Endothelial cell of umbilical vein (primary cell): ENCODE results near the gene CAPNS1. TPM values are rescaled to one million over a fixed set of nuclear protein-coding genes. Genes with fewer than 3 reads are reported as not detected.

Experiments used
- BruUV-seq: library from RNA; stranded (reverse); fragments of 400-500 nt; replicated peaks from 2 replicates; lab custom pipeline; 2021; lab: Mats Ljungman, UMichigan
- CTCF ChIA-PET: fragments of 300-600, 350-600 bp; sonication (Branson Sonifier 250); formaldehyde crosslinking; loops from one replicate; lab custom pipeline; 2021; ENCODE audit warnings: antibody characterized with exemption, inconsistent platforms; lab: Charles Lee
- POLR2A ChIA-PET: fragments of 300-600, 350-600 bp; sonication (Branson Sonifier 250); formaldehyde crosslinking; loops from one replicate; lab custom pipeline; 2021; ENCODE audit warnings: antibody characterized with exemption, inconsistent platforms; lab: Charles Lee
- DNase-seq: peaks from one replicate; pipeline ENCODE4 v3.0.0-alpha.2; 2011; ENCODE audit warnings: low read depth, low spot score
- FAIRE-seq: peaks from 2 replicates; lab custom pipeline; 2011; peaks lifted over from hg19 to GRCh38; lab: Jason Lieb, UNC
- H2AFZ ChIP-seq: 2 replicates; pipeline ENCODE4 v1.6.0; 2012; ENCODE audit warnings: low read depth, low read length, control low read depth, inconsistent platforms
- H3K27ac ChIP-seq: 2 replicates; pipeline ENCODE4 v1.5.1; 2011; ENCODE audit warnings: low read depth, mild to moderate bottlenecking, control low read depth, low read length, moderate library complexity; ENCODE audit not compliant: insufficient read depth
- H3K27me3 ChIP-seq, 2 experiments: 2 replicates each; pipeline versions ENCODE4 v1.6.0 to v1.6.1; 2011; ENCODE audit warnings: low read length in 2 of 2, mixed read lengths in 1 of 2; ENCODE audit not compliant: control insufficient read depth in 2 of 2, insufficient read depth in 2 of 2
- H3K36me3 ChIP-seq, 2 experiments: 2 replicates in 1 of 2; 3 replicates in 1 of 2; pipeline ENCODE4 v1.5.1; 2011; ENCODE audit warnings: low read length in 2 of 2, mild to moderate bottlenecking in 1 of 2, moderate library complexity in 1 of 2; ENCODE audit not compliant: control insufficient read depth in 2 of 2, insufficient read depth in 2 of 2; ENCODE audit errors: extremely low read depth in 1 of 2
- H3K4me1 ChIP-seq: 3 replicates; pipeline ENCODE4 v1.5.1; 2011; ENCODE audit warnings: mild to moderate bottlenecking, low read length; ENCODE audit not compliant: control insufficient read depth, insufficient read depth; ENCODE audit errors: extremely low read depth
- H3K4me2 ChIP-seq: 2 replicates; pipeline ENCODE4 v1.6.1; 2011; ENCODE audit warnings: low read length, control low read depth, mixed read lengths; ENCODE audit not compliant: insufficient read depth
- H3K4me3 ChIP-seq, 3 experiments: fragments of 200-600 bp in 1 of 3; sonication (generic), shearing (Covaris generic) in 1 of 3; replicated peaks in 1 of 3; 2 replicates each; pipeline ENCODE4 v1.5.1; 2011 to 2016; ENCODE audit warnings: control low read depth in 3 of 3, low read length in 3 of 3, mild to moderate bottlenecking in 2 of 3, inconsistent platforms in 1 of 3, low read depth in 1 of 3, moderate library complexity in 1 of 3; ENCODE audit not compliant: insufficient read depth in 1 of 3
- H3K79me2 ChIP-seq: 2 replicates; pipeline ENCODE4 v1.6.0; 2012; ENCODE audit warnings: low read length, inconsistent platforms; ENCODE audit not compliant: control insufficient read depth, insufficient read depth
- H3K9ac ChIP-seq: replicated peaks from 2 replicates; pipeline ENCODE3; 2011; ENCODE audit warnings: low read length, control low read depth; ENCODE audit not compliant: insufficient read depth; ENCODE audit errors: extremely low read depth
- H3K9me1 ChIP-seq: replicated peaks from 3 replicates; pipeline ENCODE4 v1.6.0; 2011; ENCODE audit warnings: mild to moderate bottlenecking, low read length; ENCODE audit not compliant: control insufficient read depth, insufficient read depth; ENCODE audit errors: extremely low read depth
- H3K9me3 ChIP-seq: replicated peaks from 2 replicates; pipeline ENCODE4 v1.5.1; 2012; ENCODE audit warnings: low read length, inconsistent platforms; ENCODE audit not compliant: control insufficient read depth, insufficient read depth
- H4K20me1 ChIP-seq: replicated peaks from 2 replicates; pipeline ENCODE3; 2011; ENCODE audit warnings: mild to moderate bottlenecking, low read length; ENCODE audit not compliant: control insufficient read depth, insufficient read depth; ENCODE audit errors: extremely low read depth
- CTCF ChIP-seq, 2 donors: IDR thresholded peaks; 1 replicate in 1 of 2; 2 replicates in 1 of 2; pipeline ENCODE4 v1.5.1; 2011; ENCODE audit warnings: low read length in 2 of 2, mild to moderate bottlenecking in 2 of 2, moderate library complexity in 2 of 2, control low read depth in 1 of 2, inconsistent platforms in 1 of 2, low read depth in 1 of 2; ENCODE audit not compliant: insufficient read depth in 1 of 2; ENCODE audit errors: extremely low read depth in 1 of 2
- EZH2 ChIP-seq: IDR thresholded peaks from 2 replicates; pipeline ENCODE4 v1.6.1; 2012; ENCODE audit warnings: borderline replicate concordance, low read depth, mild to moderate bottlenecking, moderate library complexity, low read length, inconsistent platforms; ENCODE audit not compliant: severe bottlenecking
- FOS ChIP-seq: IDR thresholded peaks from 2 replicates; pipeline ENCODE4 v1.6.1; 2011; ENCODE audit warnings: mild to moderate bottlenecking, low read length, moderate library complexity, borderline replicate concordance; ENCODE audit not compliant: insufficient read depth
- GATA2 ChIP-seq: IDR thresholded peaks from 2 replicates; pipeline ENCODE4 v1.7.0; 2011; ENCODE audit warnings: low read depth, mild to moderate bottlenecking, moderate library complexity, mixed read lengths, low read length; ENCODE audit not compliant: insufficient read length, insufficient read depth
- JUN ChIP-seq: IDR thresholded peaks from 2 replicates; pipeline ENCODE4 v1.6.1; 2011; ENCODE audit warnings: borderline replicate concordance, low read depth; ENCODE audit not compliant: insufficient read length, insufficient read depth
- MAX ChIP-seq: IDR thresholded peaks from 2 replicates; pipeline ENCODE4 v1.6.1; 2011; ENCODE audit not compliant: insufficient read depth, insufficient read length
- MYC ChIP-seq: IDR thresholded peaks from one replicate; pipeline ENCODE4 v1.6.1; 2011; ENCODE audit warnings: mild to moderate bottlenecking, low read depth, low read length
- POLR2A ChIP-seq: IDR thresholded peaks from 2 replicates; pipeline ENCODE4 v1.6.1; 2012; ENCODE audit warnings: low read depth, mild to moderate bottlenecking, control low read depth, low read length
- POLR2AphosphoS5 ChIP-seq: IDR thresholded peaks from 2 replicates; pipeline ENCODE4 v1.6.1; 2012; ENCODE audit warnings: low read depth, mild to moderate bottlenecking, control low read depth, low read length, moderate library complexity; ENCODE audit not compliant: insufficient read depth
- dilution Hi-C: fragments of 300-500 bp; cut with MboI; formaldehyde crosslinking; loops from one replicate; pipeline ENCODE4 v1.15.0; 2019; ENCODE audit warnings: low sequenced_read_pairs; ENCODE audit not compliant: extremely low pct_ligation_motif_present
- intact Hi-C: fragments of 100-400 bp; cut with micrococcal nuclease; formaldehyde crosslinking; loops from one replicate; pipeline ENCODE4 v1.10.0; 2022
- polyA plus RNA-seq, 4 experiments: library from polyadenylated mRNA; depleted of rRNA in 3 of 4; stranded (reverse) in 3 of 4; unstranded in 1 of 4; fragments of >200 nt; gene quantifications; 2 replicates each; pipeline versions ENCODE4 v1.2.1 to v1.2.3, GENCODE V29; 2011 to 2012; ENCODE audit warnings: missing spikeins in 1 of 4
- total RNA-seq: library from RNA; stranded (reverse); gene quantifications from 2 replicates; pipeline ENCODE4 v1.2.3, GENCODE V29; 2021

The CAPNS1 gene
- total and polyA plus RNA-seq, 2 donors (not counting 3 experiments of a cell fraction or from before 2014, with no cell fraction given), result 777 to 1,095 TPM

- H3K4me1 ChIP-seq, result peaks cover 7% of the 10 kb centered on the region
- intact Hi-C loops, result no loop called here
- dilution Hi-C loops, result no loop called here
- ChIA-PET POLR2A (interaction anchor here (0.6 kb wide), 1 partner anchor 73 kb away, joined by 3 read pairs; no protein-coding TSS in a partner anchor), CTCF (interaction anchor here (0.9 to 1.8 kb wide), 2 partner anchors 17 to 84 kb away, joined by 3 to 6 read pairs; no protein-coding TSS in a partner anchor)
- H3K9ac ChIP-seq, result no peak overlapping the region
- peaks cover 18 to 45% of the 10 kb centered on the region in 2 experiments for H3K36me3 ChIP-seq
- TF ChIP-seq GATA2, result no peak
- no peak for TF ChIP-seq POLR2AphosphoS5
- TF ChIP-seq MAX, result no peak
- TF ChIP-seq POLR2A, result no peak
- TF ChIP-seq EZH2, result no peak
- TF ChIP-seq CTCF (IDR thresholded peaks at IDR 0.05; ENCODE audit: extremely low read depth in 1 of 2, insufficient read depth in 1 of 2, low read depth in 1 of 2, low read length in 2 of 2), result no peak
- no peak for TF ChIP-seq JUN
- no peak for TF ChIP-seq FOS
- no peak for TF ChIP-seq MYC
- H3K79me2 ChIP-seq, result peaks cover 21% of the 10 kb centered on the region
- H3K27ac ChIP-seq, result no peak overlapping the region
- H3K27me3 ChIP-seq, result no peaks in the 10 kb centered on the region
- no peak overlapping the region for H3K4me3 ChIP-seq
- no peaks in the 10 kb centered on the region for H4K20me1 ChIP-seq
- H3K9me3 ChIP-seq, result no peaks in the 10 kb centered on the region
- no peaks in the 10 kb centered on the region for H3K9me1 ChIP-seq
- no TSS peak for BruUV-seq
- DNase-seq (no peak), FAIRE-seq (no peak)
- H2AFZ ChIP-seq, result no peak overlapping the region
- no peak overlapping the region for H3K4me2 ChIP-seq
Observed at GRCh38 chr19:36144624-36145023, 4.8 kb downstream of the CAPNS1 start.
